ENCODE measurements around the gene AMOTL2.

DNA sequence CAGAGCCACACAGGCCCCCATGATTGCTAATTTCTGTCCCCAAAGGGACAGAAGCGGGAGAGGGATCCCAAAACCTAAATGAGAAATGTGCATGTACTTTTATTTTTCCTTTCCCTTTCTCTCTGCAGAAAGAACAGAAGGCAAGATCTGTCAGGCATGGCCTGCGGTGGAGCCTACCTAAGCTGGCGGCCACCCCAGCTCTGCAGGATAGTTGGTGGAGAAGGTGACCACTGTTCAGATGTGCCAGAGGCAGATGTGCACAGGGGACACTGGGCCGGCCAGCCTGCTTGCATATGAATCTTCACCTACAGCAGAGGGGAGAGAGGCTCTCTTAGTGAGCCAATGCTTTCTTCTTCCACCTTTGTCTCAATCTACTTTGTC, 2.1 kb upstream of the AMOTL2 start:
- TF ChIP-seq, protein P1, sequence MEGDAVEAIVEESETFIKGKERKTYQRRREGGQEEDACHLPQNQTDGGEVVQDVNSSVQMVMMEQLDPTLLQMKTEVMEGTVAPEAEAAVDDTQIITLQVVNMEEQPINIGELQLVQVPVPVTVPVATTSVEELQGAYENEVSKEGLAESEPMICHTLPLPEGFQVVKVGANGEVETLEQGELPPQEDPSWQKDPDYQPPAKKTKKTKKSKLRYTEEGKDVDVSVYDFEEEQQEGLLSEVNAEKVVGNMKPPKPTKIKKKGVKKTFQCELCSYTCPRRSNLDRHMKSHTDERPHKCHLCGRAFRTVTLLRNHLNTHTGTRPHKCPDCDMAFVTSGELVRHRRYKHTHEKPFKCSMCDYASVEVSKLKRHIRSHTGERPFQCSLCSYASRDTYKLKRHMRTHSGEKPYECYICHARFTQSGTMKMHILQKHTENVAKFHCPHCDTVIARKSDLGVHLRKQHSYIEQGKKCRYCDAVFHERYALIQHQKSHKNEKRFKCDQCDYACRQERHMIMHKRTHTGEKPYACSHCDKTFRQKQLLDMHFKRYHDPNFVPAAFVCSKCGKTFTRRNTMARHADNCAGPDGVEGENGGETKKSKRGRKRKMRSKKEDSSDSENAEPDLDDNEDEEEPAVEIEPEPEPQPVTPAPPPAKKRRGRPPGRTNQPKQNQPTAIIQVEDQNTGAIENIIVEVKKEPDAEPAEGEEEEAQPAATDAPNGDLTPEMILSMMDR (IDR thresholded peaks at IDR 0.05): no peak
- TF ChIP-seq POLR2A (IDR thresholded peaks at IDR 0.05): no peak
- no peak for TF ChIP-seq POLR2AphosphoS5 (IDR thresholded peaks at IDR 0.05)
